AG20443 (cell line): Measurements from ENCODE around the gene UBE2E3.
"Not testable (repeated sequence)": the region's sequence is repeated elsewhere in the genome, so short reads cannot be mapped to it uniquely, and the experiment has no call there.

Experiments
- DNase-seq: peaks from one replicate; pipeline ENCODE4 v3.0.0; 2012; ENCODE audit warnings: low spot score, mixed read lengths

Gene UBE2E3

DNA sequence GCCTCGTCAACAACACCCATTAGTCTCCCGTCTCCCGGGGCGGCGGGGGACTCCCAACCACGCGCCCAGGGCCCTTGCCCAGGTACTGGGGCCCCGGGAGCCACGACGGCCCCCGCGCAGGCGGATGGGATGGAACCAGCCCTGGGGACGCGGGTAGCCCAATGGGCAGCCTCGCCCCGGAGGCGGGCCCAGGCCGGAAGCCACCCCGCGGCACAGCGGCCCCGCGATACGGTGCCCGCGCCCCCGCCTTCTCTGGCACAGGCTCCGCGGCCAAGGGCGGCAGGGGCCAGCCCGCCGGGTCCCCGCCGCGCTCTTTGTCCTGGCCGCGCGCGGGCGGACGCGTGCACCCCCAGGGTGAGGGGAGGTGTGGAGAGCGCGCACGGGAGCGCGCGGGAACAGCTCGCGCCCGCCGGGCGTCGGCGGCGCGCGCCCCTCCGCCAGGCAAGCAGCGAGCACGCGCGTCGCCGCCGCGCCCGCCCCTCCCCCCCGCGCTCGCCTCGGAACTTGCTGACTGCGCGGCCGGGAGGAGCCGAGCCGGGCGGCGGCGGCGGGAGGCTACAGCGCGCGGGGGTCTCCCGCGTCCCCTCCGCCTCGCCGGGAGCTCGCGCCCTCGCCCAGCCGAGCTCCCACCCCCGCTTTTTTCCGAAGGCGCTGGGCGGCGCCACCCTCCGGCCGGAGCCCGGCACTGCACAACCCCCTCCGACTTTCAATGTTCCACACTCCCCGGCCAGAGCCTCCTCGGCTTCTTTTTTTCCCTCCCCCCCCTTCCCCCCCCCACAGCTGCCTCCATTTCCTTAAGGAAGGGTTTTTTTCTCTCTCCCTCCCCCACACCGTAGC lies at the start of gene UBE2E3:
UBE2E3 (plus strand) TSS at position 500 of the 837 bp plus-strand sequence. CDS start 1,438 bp downstream, outside the sequence.
- DNase-seq, result peak; percentile 90

DNA sequence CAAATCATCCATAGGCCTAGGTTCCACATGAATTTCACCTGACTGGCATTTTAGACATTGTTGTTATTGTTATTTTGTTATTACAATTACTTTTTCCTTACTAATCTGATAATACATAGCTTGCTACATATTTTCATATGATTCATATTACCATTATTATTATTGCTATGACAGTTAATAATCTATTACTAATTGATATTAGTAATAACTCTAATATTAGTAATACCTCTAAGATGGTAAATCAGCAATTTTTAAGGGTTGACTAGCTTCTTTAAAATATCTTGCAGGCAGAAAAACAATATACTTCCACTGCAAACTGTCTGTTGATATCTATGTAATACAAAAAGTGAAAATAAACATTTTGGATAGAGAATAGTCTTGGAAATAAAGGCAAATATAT lies 48.6 kb upstream of the UBE2E3 start:
- DNase-seq, result no peak

DNA sequence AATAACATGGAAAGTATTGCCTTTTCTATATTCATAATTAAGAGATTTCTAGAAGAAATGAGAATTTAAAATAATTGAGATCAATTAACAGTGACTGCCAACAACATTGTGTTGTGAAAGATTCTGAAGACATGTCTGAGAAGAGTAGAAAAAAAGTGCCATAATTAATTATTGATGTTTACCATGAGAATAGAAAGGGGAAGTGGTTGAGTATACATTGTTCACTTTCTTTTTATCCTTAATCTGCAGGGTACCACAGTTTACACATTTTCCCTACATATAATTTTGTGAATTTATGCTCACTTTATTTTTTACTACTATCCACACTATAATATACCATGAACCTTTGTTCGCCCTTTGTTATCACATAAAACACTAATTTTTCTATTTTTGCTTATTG lies 47.1 kb upstream of the UBE2E3 start:
- no peak for DNase-seq

DNA sequence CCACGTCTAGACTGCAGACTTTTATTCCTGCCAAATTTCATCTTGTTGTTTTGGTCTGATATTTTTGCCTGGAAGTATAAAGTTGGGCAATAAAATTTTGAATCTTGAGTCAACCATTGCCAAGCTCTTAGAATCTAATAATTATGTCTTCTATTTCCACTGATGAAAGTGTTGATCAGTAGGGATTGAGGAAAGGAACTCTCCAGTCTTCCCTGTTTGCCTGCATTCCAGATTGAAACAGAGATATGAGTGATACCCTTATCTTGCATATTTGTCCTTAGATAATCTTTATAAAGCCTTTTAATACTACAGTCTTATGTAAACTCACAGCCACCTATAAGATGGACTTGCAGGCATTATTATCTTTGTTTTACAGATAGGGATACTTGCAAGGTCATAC lies 45.5 kb upstream of the UBE2E3 start:
- no peak for DNase-seq

DNA sequence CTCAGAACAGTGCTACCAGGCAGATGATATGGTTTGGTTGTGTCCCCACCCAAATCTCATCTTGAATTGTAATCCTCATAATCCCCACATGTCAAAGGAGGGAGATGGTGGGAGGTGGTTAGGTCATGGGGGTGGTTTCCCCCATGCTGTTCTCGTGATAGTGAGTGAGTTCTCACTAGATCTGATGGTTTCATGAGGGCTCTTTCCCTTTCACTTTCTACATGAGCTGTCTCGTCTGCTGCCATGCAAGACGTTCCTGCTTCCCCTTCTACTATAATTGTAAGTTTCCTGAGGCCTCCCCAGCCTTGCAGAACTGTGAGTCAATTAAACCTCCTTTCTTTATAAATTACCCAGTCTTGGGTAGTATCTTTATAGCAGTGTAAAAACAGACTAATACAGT lies 42.9 kb upstream of the UBE2E3 start:
- not testable (repeated sequence) for DNase-seq

DNA sequence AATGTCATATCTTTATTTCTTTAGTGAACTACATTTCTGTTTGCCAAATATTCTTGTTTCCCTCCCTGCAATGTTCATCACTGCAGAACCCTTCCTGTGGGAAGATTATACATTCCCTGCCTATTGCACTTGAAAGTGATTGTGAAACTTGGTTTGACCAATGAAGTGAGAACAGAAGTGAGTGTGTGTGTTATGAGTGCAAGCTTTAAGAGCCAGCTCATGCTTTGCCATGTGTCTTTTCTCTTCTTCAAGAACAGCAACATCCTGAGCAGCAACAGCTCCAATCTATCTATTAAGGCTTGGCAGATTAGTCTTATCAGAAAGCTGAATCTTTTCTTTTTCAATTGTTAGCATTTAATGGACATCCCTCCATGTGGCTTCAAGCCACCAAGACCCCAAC lies 42.0 kb upstream of the UBE2E3 start:
- peak; percentile 9 for DNase-seq

DNA sequence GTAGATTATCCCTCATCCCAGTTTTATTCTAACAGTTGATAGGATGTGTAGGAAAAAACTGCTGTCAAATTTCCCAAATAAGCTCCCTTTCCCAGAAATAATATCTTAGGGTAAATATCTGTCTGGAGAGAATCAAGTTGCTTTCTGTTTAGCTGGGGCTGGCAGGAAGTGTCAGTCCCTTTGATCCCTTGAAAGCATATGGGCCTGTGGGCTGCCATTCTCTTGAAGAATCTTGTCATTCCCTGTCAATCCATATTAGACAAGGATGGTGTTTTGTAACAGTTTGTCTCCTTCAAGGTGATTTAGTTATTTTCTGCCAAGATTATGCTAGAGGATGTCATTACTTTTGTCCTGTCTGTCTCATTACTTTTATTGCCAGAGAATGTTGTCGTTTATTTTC lies 37.1 kb upstream of the UBE2E3 start:
- no peak for DNase-seq

DNA sequence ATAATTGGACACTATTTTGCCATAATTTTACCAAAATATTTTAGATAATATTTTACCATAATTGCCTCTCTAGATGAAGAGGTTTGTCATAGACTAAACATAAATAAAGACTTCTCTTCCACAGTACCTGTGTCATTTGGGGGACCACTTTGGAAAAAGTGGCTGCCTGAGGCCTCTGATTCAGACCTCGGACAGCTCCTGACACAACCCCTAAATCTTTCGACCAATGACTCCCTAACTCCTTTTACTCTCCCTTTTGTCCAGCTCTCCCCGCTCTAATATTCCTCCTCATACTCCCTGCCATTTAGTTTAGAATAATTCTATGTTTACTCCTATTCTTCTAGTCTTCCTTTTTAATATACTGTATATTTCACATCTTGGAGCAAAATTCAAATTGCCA lies 36.0 kb upstream of the UBE2E3 start:
- DNase-seq, result no peak

DNA sequence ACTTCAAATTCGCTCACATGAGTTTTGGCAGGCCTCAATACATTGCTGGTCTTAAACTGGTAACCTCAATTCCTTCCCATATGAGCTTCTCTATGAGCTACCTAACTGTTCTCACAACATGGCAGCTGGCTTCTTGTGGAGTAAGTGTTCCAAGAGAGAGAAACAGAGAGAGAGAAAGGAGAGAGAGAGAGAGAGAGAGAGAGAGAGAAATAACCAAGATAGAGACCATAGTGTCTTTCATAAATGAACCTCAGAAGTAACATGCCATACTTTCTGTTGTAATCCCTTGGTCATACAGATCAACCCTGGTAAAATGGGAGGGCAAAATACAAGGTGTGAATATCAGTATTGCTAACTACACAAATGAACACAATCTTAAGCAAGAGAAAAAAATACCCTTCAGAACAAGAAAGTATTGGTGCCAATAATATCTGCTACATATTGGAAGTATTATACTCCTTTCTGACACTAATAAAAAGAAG lies 33.2 kb upstream of the UBE2E3 start:
- no peak for DNase-seq

DNA sequence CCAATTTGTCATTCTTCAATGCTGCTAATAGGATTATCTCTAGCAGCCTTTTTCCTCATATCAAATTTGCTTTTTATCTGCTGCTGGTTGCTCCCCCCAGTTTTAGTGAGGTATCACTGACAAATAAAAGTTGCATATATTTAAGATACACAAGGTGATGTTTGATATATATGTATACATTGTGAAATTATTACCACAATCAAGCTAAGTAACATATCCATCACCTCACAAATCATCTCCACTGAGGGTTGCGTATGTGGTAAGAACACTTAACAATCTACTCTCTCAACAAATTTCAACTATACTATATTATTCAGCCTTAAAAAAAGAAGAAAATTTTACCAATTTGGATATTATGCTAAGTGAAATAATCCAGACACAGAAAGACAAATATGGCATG lies 30.5 kb upstream of the UBE2E3 start:
- DNase-seq, result no peak

DNA sequence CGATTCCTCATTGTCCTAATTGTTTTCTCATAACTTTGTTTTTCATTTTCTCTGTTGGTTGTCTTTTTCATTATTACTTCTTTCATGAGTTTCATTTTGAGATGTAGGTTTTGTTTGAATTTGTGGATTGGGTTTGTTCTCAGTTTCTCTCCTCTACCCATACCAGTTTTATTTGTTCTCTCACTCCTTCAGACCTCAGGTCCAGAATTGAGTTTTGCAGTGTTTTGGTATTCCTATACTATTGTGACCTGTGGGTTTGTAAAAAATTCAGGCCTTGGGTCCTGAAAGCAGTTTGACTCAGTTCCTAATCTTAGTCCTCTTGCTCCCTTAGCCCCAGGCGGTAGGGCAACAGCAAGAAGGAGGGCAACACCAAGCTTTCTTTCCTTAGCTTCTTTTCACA lies 28.3 kb upstream of the UBE2E3 start:
- no peak for DNase-seq

DNA sequence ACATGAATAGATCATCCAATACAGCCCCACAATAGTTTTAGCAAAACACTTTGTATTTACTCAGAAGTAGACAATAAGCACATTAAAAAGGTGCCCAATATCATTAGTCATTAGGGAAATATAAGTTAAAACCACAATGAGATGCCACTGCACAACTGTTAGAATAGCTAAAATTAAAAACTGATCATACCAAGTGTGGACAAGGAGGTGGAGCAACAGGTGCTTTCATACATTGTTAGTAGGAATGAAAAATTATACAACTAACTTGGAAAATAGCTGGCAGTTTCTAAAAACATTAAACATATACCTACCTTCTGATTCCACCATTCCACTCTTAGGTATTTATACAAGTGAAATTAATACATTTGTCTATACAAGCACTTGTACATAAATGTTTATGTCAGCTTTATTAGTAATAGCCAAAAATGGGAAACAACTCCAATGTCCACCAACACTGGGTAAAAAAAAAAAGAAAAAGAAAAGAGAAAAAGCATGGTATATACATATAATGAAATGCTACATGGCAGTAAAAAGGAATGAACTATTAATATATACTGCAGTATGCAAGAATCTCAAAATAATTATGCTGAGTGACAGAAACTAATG lies 27.6 kb upstream of the UBE2E3 start:
- DNase-seq, result no peak

DNA sequence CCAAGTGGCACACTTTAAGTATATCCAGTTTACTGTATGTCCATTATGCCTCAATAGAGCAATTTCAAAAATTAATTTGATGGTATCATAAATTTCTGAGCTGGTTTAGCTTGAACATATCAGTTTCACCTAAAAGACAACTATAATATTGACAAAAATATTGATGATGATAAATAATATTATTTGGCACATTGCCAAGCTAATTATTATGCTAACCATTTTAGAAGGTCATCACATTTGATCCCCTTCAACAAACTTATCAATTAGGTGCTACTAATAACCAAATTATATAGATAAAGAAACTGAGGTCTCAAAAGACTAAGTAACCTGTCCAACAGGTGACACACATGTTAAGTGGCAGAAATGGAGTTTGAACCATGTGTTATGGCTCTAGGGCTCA lies 26.9 kb upstream of the UBE2E3 start:
- DNase-seq, result no peak

DNA sequence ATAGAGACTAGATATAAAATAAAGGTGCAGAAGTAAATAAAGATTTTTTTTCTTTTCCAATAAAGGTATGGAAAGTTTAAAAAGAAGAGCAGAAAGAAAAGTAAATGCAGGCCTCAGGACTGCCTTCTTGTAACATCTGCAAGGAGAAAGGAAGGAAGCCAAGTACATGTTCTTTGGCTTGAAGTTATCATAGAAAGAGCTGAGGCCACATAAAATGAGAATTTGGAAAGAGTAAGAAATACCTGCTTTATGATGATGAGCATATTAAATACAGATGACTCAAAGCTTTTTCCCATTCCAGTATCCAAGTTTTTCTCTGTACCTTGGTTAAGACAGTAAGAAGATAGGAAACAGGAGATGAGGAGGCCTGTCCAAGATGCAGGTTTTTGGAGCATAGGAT lies 25.3 kb upstream of the UBE2E3 start:
- no peak for DNase-seq

DNA sequence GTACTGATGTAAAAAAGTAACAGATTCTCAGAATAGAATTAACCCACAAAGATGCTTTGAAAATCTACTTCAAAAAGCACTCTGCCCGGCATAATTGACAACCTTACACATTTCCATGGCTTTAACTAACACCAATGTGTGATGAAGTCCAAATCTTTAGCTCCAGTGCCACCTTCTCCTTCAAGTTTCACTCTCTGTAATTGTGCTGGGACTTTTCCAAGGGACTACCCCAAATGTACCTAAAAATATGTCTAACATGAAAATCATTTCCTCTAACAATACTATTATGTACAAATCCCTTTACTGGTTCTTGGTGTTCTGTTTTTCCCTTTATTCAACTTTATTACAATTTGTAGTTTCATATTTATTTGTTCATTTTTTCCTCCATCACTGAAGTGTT lies 20.6 kb upstream of the UBE2E3 start:
- DNase-seq, result no peak

DNA sequence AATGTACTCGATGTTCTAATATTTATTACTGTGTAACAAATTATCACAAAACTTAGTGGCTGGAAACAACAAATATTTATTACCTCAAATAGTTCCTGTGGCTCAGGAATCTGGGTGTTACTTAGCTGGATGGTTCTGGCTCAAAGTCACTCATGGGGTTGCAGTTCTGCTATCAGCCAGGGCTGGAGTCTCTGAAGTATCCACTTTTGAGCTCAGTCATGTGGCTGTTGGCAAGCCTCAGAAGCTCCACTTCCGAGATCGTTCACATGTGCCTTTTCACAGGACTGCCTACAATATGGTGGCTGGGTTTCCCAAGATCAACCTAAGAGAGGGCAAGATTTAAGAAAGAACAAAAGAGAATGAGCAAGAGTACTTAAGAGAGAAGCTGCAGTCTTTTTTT lies 19.4 kb upstream of the UBE2E3 start:
- DNase-seq, result no peak

DNA sequence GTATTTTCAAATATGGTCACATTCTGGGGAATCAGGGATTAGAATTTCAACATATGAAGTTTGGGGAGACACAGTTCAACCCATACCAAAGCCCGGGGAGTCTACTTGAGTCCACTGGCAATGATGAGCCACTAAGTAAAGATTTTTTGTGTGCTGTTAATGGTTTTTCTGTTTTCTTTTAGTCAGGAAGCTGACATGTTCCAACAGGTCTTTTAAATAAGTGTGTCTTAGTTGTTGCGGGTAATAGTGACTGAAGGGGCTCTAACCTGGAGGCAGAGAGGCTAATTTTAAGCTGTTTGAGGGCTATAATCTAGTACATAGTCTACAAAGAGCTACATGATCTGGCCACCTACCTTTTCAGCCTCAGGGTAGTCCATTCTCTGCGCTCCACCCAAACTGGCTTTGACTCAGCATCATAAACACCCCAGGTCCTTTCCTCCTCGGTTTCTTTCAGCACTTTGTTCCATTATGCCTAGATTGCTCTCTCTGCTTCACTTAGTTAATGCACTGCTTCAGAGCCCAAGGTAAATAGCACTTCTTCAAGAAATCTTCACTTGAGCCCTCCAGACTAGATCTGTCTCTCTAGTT lies 17.6 kb upstream of the UBE2E3 start:
- no peak for DNase-seq

DNA sequence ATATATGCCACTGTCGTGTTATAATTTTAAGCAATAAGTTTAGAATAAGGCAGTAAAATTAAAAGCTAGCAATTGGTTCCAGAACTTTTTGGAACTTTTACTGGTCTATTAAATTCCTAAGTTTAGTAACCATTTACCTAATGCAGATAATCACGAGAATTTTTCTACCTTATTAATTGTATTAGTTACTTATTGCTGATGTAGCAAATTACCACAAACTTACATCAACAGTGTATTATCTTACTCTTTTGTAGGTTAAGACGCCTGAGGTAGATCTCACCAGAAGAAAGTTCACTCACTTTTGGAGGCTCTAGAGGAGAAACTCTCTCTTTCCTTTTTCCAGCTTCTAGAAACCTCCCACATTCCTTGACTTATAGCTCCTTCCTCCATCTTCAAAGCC lies 14.0 kb upstream of the UBE2E3 start:
- DNase-seq, result no peak

DNA sequence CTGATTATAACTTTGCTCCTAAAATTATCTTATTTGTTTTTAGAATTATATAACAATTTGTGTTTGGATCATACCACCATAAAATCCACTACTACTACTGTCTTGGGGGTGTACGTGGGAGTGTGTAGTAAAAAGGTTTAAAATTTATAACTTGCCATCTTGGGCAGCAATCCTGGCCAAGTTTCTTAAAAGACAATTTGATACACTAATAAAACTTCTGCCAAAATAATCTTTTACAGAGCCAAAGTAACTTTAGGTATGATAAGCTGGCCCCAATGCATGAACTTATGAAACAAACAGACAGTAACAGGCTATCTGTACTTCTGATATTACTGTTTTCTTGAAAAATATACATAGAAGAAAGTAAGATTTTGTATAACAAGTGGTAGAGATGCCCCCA lies 11.3 kb upstream of the UBE2E3 start:
- DNase-seq, result no peak

DNA sequence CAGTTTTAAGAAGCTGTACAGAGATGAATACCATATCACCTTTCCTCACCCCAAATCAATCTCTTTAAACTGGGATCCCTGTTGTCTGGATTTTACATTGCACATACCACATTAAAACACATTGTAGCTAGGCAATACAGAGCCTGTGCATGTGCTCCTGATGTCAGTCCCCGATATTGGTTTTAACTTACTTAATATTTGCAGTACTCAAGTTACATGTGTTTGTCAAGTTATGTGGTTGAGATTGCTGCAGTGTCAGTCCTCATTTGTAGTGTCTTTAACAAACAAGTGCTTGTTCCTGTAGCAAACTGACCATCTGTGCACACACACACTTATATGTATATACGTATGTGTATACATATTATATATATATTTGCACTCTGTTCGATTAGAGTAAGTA lies 10.4 kb upstream of the UBE2E3 start:
- DNase-seq, result no peak

DNA sequence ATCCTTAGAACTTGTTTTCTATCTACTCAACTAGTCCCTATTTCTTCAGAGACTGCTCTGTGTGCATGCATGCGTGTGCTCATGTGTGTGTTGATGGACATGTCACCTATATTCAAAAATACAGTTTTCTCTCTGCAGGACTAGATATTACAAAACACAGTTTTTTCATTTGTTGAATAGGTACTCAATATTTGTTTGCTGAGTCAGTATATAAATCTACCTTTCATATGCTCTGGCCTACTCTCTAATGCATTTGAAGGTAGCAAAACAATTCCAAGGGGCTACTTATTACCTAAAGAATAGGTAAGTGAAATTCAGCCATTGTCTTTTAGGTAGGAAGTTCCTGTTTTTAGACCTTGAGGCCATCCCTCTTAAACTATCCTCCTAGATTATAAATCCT lies 8.6 kb upstream of the UBE2E3 start:
- DNase-seq, result no peak

DNA sequence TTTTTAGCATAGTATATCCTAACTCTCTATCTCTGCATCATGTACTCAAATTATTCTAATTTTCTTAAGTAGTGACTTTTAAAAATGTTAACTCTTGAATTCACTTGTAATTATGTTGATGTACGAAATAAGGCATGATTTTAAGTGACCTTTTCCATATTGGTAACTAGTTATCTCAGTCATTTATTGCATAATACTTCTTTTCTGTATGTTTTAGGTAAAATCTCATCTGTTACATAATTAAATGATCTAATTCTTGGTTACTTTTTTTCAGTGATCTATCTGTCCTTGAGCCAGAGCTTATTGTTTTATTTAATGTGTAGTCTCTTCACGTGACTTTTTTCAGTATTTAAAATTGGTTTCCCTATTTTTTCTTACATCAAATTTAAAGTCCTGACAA lies 4.8 kb upstream of the UBE2E3 start:
- DNase-seq, result no peak
